Measurements from ENCODE around the gene PPARGC1A. TPM values are rescaled to one million over a fixed set of nuclear protein-coding genes. Genes with fewer than 3 reads are reported as not detected.

Gene PPARGC1A
- total and polyA plus RNA-seq, 2 experiments from 2014 or later: 0.76 to 3.3 TPM

GRCh38 chr4:23746672-23747071, 143.2 kb downstream of the PPARGC1A start (continued):
- TF ChIP-seq ZNF114 (CRISPR knock-in tag; IDR thresholded peaks at IDR 0.05) (no peak), CREB1 (CRISPR knock-in tag; IDR thresholded peaks at IDR 0.05; ENCODE audit: low read depth) (no peak), EZH2phosphoT487 (IDR thresholded peaks at IDR 0.05; ENCODE audit: unreplicated experiment) (no peak), STAT1 (IDR thresholded peaks at IDR 0.05; ENCODE audit: unreplicated experiment) (no peak), EZH2 (IDR thresholded peaks at IDR 0.05; ENCODE audit: low read depth, unreplicated experiment) (no peak), ETS1 (IDR thresholded peaks at IDR 0.05) (no peak)

DNA sequence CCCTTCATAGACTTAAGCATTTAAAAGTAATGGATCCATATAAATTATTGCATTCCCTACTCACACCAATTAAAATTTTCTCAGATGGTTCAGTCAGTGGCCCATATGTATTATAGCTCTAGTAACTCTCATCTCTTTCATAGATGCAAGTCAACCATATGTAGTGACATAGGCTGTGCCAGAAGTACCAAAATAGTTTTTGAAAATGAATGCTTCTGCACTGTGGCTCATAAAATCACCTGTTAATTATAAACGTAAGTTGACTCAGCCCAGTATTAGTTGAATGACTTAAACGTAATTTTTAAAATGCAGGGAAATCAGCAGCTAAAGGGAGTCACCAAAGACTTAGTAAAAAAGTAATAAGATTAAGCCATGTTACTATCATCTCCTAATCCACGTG, 143.8 kb downstream of the PPARGC1A start:
- Histone ChIP-seq H3K27ac (ENCODE audit: low read depth) (no peak overlapping the region), H3K27me3 (ENCODE audit: insufficient read depth) (no peaks in the 10 kb centered on the region), H3K79me2 (replicated peaks; ENCODE audit: insufficient read depth) (no peaks in the 10 kb centered on the region), H3K9me2 (ENCODE audit: insufficient read depth) (peaks cover 8% of the 10 kb centered on the region; the same call in 1 of the 2 replicates), H2AFZ (no peak overlapping the region), H4K20me1 (replicated peaks; ENCODE audit: insufficient read depth) (no peaks in the 10 kb centered on the region), H3K4me3 (no peak overlapping the region), H3K4me1 (ENCODE audit: insufficient read depth) (no peaks in the 10 kb centered on the region), H3K4me2 (no peak overlapping the region), H3F3A (replicated peaks; ENCODE audit: low read depth) (no peaks in the 10 kb centered on the region), H3K36me3 (ENCODE audit: insufficient read depth) (no peaks in the 10 kb centered on the region)
- ATAC-seq: no peak
- H3K4me1 Mint-ChIP-seq: no peaks in the 10 kb centered on the region
- peaks cover 5% of the 10 kb centered on the region; the same call in 1 of the 3 replicates for H3K9me3 Mint-ChIP-seq
- peaks cover 2% of the 10 kb centered on the region for H3K27me3 Mint-ChIP-seq (ENCODE audit: insufficient read depth, low read depth, poor library complexity)
- H3K4me3 Mint-ChIP-seq: no peak overlapping the region
- no peak overlapping the region for H3K27ac Mint-ChIP-seq
- no peaks in the 10 kb centered on the region for H3K36me3 Mint-ChIP-seq (ENCODE audit: low read depth)
- no peak for DNase-seq (ENCODE audit: low spot score)
- TF ChIP-seq ZNF114 (CRISPR knock-in tag; IDR thresholded peaks at IDR 0.05) (no peak), ETS1 (IDR thresholded peaks at IDR 0.05) (no peak), CREB1 (CRISPR knock-in tag; IDR thresholded peaks at IDR 0.05; ENCODE audit: low read depth) (no peak), EZH2 (IDR thresholded peaks at IDR 0.05; ENCODE audit: low read depth, unreplicated experiment) (no peak), NANOG (IDR thresholded peaks at IDR 0.05; ENCODE audit: borderline replicate concordance) (no peak), ZNF331 (CRISPR knock-in tag; IDR thresholded peaks at IDR 0.05; ENCODE audit: low read depth) (no peak), STAT1 (IDR thresholded peaks at IDR 0.05; ENCODE audit: unreplicated experiment) (no peak), CTCF (conservative IDR thresholded peaks at IDR 0.05; ENCODE audit: low read depth in 2 of 2) (no peak), ZNF462 (CRISPR knock-in tag; IDR thresholded peaks at IDR 0.05) (no peak), POLR2AphosphoS5 (IDR thresholded peaks at IDR 0.05; ENCODE audit: low read depth) (no peak), JUNB (IDR thresholded peaks at IDR 0.05; ENCODE audit: unreplicated experiment) (no peak)
